ENCODE data around the gene ZNF253.
"Not testable (repeated sequence)": the region's sequence is repeated elsewhere in the genome, so short reads cannot be mapped to it uniquely, and the experiment has no call there.

ZNF253 gene

DNA sequence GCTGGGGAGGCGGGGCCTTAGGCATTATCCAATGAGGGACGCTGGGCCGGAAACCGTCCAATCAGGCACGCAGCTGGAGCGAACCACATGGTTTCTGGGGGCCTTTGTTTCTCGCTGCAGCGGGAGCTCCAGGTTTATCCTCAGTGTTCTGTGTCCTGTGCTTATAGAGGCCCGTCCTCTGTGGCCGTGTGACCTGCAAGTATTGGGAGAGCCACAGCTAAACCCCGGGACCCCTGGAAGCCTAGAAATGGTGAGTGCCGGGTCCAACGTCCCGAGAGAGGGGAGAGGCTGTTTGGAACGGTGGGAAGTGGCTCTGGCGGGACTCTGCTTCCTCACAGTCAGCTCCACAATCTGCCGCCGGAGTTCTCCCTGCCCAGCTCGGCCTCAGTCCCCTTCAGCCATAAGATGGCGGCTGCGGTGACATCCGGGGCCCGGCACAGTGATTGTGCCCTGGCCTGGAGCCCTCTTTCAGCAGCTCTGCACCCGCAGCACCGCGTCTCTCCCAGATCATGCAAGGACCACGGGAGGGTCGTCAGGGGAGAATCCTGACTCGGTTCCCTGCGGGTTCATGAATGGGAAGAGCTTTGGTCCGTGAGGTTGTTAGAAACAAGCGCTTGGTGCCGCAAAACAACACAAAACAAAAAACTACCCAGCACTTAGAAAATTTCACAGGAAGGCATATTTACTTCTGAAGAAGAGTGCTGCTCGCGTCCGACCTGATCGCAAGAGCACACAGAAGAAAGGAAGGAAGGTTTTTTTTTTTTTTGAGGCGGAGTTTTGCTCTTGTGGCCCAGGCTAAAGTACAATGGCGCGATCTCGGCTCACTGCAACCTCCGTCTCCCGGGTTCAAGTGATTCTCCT, at the start of gene ZNF253:
TSS of gene ZNF253 (plus strand) at position 133 of the 861 bp plus-strand sequence. CDS start at position 248, 115 bp downstream.
- DNase-seq (ENCODE audit: low read depth) = peak; percentile 90

DNA sequence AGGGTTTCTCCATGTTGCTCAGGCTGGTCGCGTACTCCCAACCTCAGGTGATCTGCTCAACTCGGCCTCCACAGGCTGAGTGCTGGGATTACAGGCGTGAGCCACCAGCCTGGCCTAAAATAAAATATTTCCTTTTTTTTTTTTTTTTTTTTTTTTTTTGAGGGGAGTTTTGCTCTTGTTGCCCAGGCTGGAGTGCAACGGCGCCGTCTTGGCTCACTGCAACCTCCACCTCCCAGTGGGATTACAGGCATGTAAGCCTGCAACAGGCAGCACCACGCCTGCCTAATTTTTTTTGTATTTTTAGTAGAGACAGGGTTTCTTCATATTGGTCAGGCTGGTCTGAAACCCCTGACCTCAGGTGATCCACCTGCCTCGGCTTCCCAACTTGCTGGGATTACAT, 49.0 kb upstream of the ZNF253 start:
- DNase-seq (ENCODE audit: low read depth) = no peak

DNA sequence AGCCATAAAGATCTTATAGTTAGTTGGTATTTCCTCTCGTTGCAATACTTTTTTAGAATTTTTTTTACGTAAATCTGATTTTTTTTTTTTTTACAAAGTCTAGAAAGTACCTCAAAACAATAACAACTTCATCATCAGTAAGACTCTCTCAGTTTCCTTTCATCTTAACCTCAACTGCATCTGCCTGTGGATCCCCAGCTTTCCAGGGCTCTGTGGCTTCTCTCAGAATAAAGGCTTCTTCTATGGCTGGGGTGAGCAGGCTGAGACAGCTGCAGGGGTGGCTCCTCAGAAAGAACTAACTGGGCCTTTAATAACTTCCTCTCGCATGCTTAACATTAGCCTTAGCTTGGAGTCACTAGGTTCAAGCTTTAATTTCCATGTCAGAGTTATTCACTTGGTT, 48.3 kb upstream of the ZNF253 start:
- peak; percentile 25 for DNase-seq (ENCODE audit: low read depth)

DNA sequence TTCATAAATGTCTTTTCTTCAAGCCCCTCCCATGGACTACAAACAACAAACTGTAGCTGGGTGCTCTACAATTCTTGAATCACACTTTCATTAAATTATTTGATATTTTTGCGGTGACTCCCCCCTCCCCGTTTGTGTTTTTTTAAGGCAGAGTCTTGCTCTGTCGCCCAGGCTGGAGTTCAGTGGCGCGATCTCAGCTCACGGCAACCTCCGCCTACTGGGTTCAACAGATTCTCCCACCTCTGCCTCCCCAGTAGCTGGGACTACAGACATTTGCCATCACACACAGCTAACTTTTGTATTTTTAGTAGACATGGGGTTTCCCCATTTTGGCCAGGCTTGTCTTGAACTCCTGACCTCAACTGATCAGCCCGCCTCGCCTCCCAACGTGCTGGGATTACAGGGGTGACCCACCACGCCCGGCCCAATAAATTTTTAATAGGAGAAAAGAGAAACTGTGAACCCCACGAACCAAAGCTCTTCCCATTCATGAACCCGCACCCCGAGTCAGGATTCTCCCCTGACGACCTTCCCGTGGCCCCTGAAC, 44.8 kb upstream of the ZNF253 start:
- no peak for DNase-seq (ENCODE audit: low read depth)

DNA sequence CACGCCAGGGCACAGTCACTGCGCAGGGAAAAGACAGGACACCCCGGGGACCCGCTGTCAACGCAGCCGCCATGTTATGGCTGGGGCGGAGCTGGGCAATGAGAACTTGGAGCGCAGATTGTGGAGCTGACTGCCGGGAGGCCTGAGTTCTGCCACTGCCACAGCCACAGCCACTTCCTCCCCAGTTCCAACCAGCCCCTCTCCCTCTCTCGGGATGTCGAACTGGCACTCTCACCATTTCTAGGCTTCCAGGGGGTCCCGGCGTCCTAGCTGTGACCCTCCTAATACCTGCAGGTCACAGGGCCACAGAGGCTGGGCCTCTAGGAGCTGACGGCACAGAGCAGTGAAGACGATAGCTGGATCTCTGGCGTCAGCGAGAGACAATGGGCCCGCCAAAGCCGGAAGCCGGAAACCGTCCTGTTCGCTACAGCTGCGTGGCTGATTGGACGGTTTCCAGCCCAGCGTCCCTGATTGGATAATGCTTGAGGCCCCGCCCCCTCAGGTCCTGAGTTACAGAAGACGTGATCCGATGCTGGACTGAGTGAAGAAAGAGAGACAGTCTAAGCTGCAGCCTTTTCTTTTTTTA, 44.2 kb upstream of the ZNF253 start, which contains the start of gene ZNF506:
TSS of gene ZNF506 (minus strand) at position 385 of the 586 bp plus-strand sequence. CDS start at position 238, 147 bp downstream.
- peak; percentile 91 for DNase-seq (ENCODE audit: low read depth)

DNA sequence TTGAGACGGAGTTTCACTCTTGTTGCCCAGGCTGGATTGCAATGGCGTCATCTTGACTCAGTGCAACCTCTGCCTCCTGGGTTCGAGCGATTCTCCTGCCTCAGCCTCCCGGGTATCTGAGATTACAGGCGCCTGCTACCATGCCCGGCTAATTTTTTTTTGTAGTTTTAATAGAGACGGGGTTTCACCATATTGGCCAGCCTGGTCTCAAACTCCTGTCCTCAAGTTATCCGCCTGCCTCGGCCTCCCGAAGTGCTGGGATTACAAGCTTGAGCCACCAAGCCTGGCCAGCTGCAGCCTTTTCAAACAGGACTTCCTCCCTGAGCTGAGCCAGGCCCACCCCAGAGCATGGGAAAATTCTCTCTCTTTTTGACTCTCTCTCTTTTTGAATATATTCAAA, 43.7 kb upstream of the ZNF253 start:
- not testable (repeated sequence) for DNase-seq (ENCODE audit: low read depth)

DNA sequence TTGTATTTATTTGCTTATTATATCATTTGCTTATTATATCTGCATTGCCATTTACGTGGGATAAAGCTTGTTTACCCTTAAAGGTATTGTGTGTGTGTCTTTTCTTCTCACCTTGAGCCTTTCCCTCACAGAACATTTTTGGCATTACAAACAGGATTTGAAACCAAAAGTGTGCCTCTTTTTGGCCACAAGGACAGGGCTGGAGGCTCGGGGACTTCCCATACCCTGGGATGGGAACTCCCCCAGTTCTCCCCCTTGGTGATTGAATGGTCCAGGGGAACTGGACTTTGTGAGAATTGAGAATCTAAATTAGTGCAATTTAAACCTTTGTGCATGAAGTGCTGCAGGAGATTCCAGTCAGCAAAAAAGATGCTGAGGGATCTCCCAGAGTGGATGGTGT, 41.8 kb upstream of the ZNF253 start:
- no peak for DNase-seq (ENCODE audit: low read depth)

DNA sequence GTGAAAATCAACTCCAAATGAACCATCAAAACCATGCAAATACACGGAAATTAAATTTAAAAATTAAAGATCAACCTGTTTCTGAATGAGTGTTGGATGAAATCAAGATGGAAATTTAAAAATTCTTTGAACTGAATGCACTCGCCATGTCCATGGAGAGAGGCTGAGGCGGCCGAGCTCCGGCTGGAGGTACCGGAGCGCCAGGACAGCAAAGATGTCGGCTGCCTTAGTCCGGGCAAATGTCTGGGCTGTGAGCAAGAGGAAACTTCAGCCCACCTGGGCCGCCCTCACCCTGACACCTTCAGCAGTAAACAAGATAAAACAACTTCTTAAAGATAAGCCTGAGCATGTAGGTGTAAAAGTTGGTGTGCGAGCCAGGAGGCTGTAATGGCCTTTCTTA, 38.8 kb upstream of the ZNF253 start:
- DNase-seq (ENCODE audit: low read depth) = no peak

DNA sequence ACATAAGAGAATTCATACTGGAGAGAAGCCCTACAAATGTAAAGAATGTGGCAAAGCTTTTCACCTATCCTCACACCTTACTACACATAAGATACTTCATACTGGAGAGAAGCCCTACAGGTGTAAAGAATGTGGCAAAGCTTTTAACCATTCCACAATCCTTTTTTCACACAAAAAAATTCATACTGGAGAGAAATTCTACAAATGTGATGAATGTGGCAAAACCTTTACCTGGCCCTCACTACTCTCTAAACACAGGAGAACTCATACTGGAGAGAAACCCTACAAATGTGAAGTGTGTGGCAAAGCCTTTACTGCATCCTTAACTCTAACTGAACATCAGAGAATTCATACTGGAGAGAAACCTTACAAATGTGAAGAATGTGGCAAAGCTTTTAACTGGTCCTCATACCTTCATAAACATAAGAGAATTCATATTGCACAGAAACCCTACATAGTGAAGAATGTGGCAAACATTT, 30.1 kb upstream of the ZNF253 start:
- no peak for DNase-seq (ENCODE audit: low read depth)

DNA sequence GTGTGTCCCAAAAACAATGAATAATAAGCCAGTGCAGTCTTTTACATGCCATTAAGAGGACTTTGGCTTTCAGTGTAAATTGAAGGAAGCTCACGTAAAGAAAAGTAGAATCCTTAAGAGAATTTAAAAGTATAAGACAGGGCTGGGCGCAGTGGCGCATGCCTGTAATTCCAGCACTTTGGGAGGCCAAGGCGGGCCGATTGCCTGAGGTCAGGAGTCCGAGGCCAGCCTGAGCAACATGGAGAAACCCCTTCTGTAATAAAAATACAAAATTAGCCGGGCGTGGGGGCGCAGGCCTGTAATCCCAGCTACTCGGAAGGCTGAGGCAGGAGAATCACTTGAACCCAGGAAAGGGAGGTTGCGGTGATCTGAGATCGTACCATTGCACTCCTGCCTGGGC, 17.9 kb upstream of the ZNF253 start:
- DNase-seq (ENCODE audit: low read depth) = no peak

DNA sequence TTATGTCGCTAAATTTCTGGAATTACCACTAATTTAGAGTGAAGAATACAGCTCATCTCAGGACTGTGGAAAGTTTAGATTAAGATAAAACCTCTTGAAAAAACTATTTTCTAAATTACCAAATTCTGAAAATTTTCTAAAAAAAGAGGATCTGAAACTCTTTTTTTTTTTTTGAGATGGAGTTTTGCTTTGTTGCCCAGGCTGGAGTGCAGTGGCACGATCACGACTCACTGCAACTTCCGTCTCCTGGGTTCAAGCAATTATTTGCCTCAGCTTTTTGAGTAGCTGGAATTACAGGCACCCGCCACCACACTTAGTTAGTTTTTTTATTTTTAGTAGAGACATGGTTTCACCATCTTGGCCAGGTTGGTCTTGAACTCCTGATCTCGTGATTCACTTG, 16.6 kb upstream of the ZNF253 start:
- DNase-seq (ENCODE audit: low read depth) = no peak

DNA sequence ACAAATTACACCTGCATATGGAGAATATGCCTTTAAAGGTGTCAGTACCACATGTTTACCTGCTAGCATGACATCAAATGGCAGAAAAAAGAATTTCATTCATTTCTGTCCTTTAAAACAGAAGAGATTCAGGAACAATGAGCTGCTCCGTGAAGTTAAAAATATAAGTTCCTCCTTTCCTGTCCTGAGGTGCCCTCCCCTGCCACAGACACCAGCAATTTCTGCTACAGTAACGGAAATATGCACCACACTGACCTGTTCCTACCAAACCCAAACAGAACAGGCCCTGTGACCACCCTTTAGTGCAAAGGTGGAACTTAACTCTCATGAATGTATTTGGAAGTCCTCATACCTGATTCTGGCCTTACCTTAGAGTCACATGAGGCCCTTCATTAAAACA, 13.9 kb upstream of the ZNF253 start:
- not testable (repeated sequence) for DNase-seq (ENCODE audit: low read depth)

DNA sequence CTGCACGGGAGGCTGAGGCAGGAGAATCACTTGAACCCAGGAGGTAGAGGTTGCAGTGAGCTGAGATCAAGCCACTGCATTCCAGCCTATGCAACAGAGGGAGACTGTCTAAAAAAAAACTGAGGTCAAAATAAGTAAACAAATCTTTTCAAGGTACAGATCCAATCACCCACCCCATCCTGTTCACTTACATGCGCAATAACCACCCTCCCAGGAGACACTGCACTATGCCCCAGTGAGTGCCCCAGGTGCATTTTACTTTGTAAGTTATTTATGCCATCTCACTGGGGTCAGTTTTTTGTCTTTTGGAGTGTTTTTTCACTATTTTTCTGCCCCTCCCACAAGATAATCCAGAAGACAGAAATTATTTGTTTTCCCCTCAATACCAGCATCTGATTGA, 6.9 kb upstream of the ZNF253 start:
- no peak for DNase-seq (ENCODE audit: low read depth)

DNA sequence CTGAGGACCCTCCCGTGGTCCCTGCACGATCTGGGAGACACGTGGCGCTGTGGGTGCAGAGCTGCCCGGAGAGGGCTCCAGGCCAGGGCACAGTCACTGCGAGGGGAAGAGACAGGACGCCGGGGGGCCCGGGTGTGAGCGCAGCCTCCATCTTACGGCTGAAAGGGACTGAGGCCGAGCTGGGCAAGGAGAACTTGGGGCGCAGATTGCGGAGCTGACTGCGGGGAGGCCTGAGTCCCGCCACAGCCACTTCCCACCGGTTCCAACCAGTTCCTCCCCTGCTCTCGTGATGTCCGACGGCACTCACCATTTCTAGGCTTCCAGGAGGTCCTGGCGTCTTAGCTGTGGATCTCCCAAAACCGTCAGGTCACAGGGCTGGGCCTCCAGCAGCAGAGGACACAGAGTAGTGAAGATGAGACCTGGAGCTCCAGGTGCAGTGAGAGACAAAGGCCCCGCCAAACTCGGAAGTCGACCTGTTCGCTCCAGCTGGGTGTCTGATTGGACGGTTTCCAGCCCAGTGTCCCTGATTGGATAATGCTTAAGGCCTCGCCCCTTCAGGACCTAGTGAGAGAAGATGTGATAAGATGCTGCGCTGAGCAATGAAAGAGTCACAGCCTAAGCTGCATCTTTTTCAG, 4.8 kb upstream of the ZNF253 start:
- peak; percentile 25 for DNase-seq (ENCODE audit: low read depth)

DNA sequence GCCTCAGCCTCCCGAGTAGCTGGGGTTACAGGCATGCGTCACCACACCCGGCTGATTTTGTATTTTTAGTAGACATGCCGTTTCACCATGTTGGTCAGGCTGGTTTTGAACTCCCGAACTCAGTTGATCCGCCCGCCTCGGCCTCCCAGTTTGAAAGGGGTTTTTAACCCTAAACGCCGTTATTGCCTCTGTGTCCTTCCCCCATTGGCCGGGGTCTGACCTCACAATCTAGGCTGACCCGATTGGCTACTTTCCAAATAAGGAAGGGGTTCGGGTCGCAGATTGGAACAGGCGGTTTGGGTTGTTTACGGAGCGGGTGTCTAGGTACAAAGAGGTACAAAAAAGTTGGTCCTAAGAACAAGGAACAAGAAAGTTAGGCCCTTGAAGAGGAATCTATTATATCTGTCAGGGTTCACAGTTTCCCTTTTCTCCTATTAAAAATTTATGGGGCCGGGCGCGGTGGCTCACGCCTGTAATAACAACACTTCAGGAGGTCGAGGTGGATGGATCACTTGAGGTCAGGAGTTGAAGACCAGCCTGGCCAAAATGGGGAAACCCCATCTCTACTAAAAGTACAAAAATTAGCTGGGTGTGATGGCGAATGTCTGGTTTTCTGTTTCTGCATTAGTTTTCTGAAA, 1.0 kb downstream of the ZNF253 start:
- DNase-seq (ENCODE audit: low read depth) = peak; percentile 22

DNA sequence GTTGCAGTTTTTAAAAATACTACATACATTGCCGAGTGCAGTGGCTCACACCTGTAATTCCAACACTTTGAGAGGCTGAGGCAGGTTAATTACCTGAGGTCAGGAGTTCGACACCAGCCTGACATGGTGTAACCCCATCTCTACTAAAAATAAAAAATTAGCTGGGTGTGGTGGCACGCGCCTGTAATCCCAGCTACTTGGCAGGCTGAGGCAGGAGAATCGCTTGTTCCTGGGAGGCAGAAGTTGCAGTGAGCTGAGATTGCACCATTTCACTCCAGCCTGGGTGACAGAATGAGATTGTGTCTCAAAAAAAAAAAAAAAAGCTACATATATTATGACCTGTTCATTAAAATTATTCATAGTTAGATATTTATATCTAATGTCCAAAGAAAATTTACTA, 4.4 kb downstream of the ZNF253 start:
- DNase-seq (ENCODE audit: low read depth) = not testable (repeated sequence)

DNA sequence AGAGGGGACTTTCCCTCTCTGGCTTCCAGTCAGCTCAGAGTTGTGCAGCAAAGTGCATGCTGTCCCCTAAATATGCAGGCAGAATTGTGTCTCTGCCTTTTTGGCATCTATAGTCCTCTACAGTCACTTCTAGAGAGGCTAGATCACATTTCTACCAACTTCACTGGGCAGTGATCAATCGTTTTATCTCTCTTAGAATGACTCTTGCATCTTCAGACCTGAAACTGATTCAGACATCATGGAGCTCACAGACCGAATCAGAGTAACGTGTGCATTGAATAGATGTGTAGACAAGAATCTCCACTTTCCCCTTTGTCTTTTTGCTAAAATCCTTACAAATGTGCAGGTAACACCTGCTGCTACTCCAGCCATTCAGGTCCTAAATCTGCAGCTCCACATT, 6.2 kb downstream of the ZNF253 start:
- DNase-seq (ENCODE audit: low read depth) = no peak

DNA sequence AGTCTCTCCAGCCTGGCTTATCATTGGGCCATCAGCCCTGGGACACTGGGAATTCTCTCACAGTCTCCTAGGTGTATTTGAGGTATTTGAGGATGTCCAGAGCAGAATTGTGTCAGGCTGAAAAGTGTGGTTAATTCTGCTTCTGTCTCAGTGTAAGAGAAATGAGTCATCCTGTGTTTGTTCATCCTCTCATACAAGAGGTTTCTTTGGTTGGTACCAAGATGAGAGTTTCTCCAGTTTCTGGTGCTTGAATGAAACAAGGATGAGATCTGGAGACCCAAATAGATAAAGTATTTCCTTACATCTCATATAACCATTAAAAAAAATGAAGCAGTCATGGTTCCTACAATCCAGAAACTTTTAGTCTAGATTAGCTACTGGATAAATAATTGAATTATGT, 7.7 kb downstream of the ZNF253 start:
- DNase-seq (ENCODE audit: low read depth) = no peak

DNA sequence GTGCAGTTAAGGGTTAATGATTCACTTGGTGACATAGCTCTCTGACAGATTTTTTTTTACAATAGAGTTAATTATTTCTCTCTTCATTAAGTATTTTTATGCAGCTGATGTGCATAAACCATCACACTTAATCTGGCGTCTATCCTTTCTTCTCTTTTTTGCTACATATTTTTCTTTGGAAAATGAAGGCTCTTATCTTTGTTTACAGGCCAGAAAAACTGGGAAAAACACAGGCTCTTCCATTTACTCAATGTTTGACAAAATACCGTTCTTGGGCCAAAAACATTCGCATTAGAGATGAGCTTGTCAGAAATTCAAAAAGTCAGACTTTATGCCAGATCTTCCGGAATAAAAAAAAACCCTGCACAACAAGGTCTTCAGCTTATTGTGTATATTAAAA, 12.0 kb downstream of the ZNF253 start:
- DNase-seq (ENCODE audit: low read depth) = no peak

DNA sequence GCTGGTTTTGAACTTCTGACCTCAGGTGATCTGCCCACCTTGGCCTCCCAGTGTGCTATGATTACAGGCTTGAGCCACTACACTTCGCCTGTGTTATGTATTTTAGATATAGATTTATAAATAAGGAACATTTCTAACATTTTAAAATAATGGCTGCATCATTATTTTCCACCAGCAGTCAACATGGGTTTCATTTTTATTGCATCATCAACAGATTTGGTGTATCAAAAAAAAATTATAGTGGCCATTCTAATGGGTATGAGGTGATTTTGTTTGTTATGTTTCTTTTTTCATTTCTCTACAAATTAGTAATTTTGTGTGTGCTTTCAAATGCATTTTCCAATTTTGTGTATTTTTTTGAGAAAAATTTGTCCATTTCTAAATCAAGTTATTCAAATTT, 18.9 kb downstream of the ZNF253 start:
- DNase-seq (ENCODE audit: low read depth) = no peak

DNA sequence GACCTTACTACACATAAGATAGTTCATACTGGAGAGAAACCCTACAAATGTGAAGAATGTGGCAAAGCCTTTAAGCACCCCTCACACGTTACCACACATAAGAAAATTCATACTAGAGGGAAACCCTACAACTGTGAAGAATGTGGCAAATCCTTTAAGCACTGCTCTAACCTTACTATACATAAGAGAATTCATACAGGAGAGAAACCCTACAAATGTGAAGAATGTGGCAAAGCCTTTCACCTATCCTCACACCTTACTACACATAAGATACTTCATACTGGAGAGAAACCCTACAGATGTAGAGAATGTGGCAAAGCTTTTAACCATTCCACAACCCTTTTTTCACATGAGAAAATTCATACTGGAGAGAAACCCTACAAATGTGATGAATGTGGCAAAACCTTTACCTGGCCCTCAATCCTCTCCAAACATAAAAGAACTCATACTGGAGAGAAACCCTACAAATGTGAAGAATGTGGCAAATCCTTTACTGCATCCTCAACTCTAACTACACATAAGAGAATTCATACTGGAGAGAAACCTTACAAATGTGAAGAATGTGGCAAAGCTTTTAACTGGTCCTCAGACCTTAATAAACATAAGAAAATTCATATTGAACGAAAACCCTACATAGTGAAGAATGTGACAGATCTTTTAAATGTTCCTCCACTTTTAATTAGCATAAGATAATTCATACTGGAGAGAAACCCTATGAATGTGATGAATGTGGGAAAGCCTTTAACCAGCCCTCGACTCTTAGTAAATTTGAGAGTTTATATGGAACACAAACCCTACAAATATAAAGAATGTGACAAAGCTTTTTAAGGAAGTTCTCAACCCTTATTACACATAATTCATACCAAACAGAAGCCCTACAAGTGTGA, 26.6 kb downstream of the ZNF253 start:
- DNase-seq (ENCODE audit: low read depth) = not testable (repeated sequence)

All from activated T-cell treated with anti-CD3 and anti-CD28 coated beads for 48 hours (primary cell).